Measurements from ENCODE around the gene RBMS3. TPM values are rescaled to one million over a fixed set of nuclear protein-coding genes. Genes with fewer than 3 reads are reported as not detected.

The RBMS3 gene
- total and polyA plus RNA-seq, 5 donors from 2014 or later = 5.2 to 18.8 (median 8.5) TPM

DNA sequence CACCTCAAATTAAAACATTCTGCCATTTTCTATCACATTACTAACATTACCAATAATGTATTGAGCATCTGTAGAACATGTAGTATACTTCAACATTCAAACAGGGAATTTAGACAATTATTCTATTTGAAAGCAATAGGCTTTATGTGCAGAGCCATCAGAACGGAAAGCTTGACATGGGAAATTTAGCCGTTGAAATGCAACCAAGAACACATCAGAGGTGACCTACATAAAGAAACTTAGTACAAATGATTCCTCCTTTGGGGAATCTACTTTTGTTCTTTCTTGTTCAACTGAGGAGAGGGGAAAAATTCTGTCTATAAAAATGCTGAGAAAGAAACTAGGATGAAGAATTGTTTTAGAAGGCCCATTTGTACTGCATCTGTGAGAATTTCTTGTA lies 38.6 kb upstream of the RBMS3 start:
- Mint-ChIP-seq H3K9me3 (peaks cover 0 to 2% (median 0%) of the 10 kb centered on the region in 7 donors), H3K27me3 (no peaks in the 10 kb centered on the region), H3K4me3 (no peak overlapping the region), H3K4me1 (no peaks in the 10 kb centered on the region), H3K27ac (no peak overlapping the region), H3K36me3 (no peaks in the 10 kb centered on the region)
- H3K4me1 ChIP-seq (ENCODE audit: control insufficient read depth, insufficient read depth, low read length, poor library complexity, severe bottlenecking) = no peaks in the 10 kb centered on the region
- no peak for DNase-seq
- no peaks in the 10 kb centered on the region for H3K9me3 ChIP-seq (ENCODE audit: control insufficient read depth in 2 of 2, low read length in 2 of 2)
- ATAC-seq (ENCODE audit: low read depth in 2 of 2) = no peak
- no peaks in the 10 kb centered on the region for H3K27me3 ChIP-seq (ENCODE audit: control insufficient read depth, insufficient read depth, low read length)
- H3K4me3 ChIP-seq (ENCODE audit: low read depth, low read length) = no peak overlapping the region
- H3K27ac ChIP-seq (ENCODE audit: insufficient read depth, low read length, poor library complexity, severe bottlenecking) = no peak overlapping the region
- H3K36me3 ChIP-seq (ENCODE audit: control insufficient read depth, insufficient read depth, low read length) = no peaks in the 10 kb centered on the region

DNA sequence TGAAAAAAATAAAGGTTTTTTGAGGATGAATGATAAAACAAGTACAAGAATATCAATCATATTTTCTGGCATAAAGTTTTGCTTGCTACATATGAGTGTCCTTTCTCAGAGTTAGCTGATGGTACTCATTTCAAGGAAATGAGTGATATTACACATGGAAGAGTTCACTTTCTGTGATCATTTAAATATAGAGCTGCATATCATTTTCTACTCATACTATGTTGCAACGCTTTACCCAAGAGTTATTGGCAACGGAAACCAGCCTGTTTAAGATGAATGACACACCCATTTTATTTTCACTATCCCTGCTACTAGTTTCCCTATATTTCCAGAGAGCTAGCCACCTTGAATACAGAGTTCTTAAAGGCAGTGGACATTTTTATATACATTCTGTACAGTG lies 35.4 kb upstream of the RBMS3 start:
- H3K9me3 ChIP-seq (ENCODE audit: control insufficient read depth in 2 of 2, low read length in 2 of 2) = no peaks in the 10 kb centered on the region
- H3K9me3 Mint-ChIP-seq = peaks cover 0 to 4% (median 0%) of the 10 kb centered on the region in 7 donors
- DNase-seq = no peak
- no peak overlapping the region for H3K27ac Mint-ChIP-seq
- H3K36me3 ChIP-seq (ENCODE audit: control insufficient read depth, insufficient read depth, low read length) = no peaks in the 10 kb centered on the region
- no peak overlapping the region for H3K4me3 ChIP-seq (ENCODE audit: low read depth, low read length)
- no peaks in the 10 kb centered on the region for H3K27me3 ChIP-seq (ENCODE audit: control insufficient read depth, insufficient read depth, low read length)
- H3K36me3 Mint-ChIP-seq = no peaks in the 10 kb centered on the region
- no peaks in the 10 kb centered on the region for H3K4me1 Mint-ChIP-seq
- no peak overlapping the region for H3K4me3 Mint-ChIP-seq
- H3K27ac ChIP-seq (ENCODE audit: insufficient read depth, low read length, poor library complexity, severe bottlenecking) = no peak overlapping the region
- no peaks in the 10 kb centered on the region for H3K27me3 Mint-ChIP-seq
- no peak for ATAC-seq (ENCODE audit: low read depth in 2 of 2)
- H3K4me1 ChIP-seq (ENCODE audit: control insufficient read depth, insufficient read depth, low read length, poor library complexity, severe bottlenecking) = no peaks in the 10 kb centered on the region

DNA sequence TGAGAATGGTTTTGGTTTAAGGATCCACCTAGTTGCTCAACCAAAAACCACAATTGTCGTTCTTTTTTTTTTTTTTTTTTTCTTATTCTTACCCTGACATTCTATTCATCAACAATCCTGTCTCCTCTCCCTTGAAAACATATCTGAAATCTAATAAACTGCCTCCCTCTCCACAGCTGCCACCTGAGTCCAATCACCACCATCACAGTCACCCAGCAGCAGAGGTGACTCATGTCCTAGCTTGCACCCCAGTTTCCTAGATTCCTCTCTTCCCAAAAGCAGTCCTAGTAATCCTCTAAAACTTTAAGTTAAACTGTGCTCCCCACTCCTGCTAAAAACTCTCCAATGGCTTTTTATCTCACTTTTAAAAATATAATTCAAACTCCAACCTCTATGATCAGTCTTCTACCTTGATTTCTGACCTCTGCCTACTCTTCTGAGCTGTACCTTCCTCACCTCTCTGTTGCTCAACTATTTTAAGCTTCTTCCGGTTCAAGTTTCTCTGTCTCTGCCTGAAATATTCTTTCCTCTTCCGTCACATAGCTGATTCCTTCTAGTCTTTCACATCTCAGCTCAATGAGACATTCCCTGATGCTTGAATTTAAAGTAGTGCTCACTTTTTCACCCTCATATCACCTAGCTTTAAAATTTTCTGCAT lies 33.7 kb upstream of the RBMS3 start:
- H3K36me3 ChIP-seq (ENCODE audit: control insufficient read depth, insufficient read depth, low read length) = no peaks in the 10 kb centered on the region
- no peak overlapping the region for H3K27ac ChIP-seq (ENCODE audit: insufficient read depth, low read length, poor library complexity, severe bottlenecking)
- ATAC-seq (ENCODE audit: low read depth in 2 of 2) (no peak), DNase-seq (no peak)
- no peaks in the 10 kb centered on the region for H3K4me1 Mint-ChIP-seq
- peaks cover 0 to 4% (median 0%) of the 10 kb centered on the region in 7 donors for H3K9me3 Mint-ChIP-seq
- no peaks in the 10 kb centered on the region for H3K4me1 ChIP-seq (ENCODE audit: control insufficient read depth, insufficient read depth, low read length, poor library complexity, severe bottlenecking)
- no peaks in the 10 kb centered on the region for H3K36me3 Mint-ChIP-seq
- no peak overlapping the region for H3K4me3 ChIP-seq (ENCODE audit: low read depth, low read length)
- H3K27me3 ChIP-seq (ENCODE audit: control insufficient read depth, insufficient read depth, low read length) = no peaks in the 10 kb centered on the region
- no peaks in the 10 kb centered on the region for H3K27me3 Mint-ChIP-seq
- no peaks in the 10 kb centered on the region for H3K9me3 ChIP-seq (ENCODE audit: control insufficient read depth in 2 of 2, low read length in 2 of 2)
- H3K4me3 Mint-ChIP-seq = no peak overlapping the region
- H3K27ac Mint-ChIP-seq = peak overlapping the region in 1 of 3 donors; percentile 32

DNA sequence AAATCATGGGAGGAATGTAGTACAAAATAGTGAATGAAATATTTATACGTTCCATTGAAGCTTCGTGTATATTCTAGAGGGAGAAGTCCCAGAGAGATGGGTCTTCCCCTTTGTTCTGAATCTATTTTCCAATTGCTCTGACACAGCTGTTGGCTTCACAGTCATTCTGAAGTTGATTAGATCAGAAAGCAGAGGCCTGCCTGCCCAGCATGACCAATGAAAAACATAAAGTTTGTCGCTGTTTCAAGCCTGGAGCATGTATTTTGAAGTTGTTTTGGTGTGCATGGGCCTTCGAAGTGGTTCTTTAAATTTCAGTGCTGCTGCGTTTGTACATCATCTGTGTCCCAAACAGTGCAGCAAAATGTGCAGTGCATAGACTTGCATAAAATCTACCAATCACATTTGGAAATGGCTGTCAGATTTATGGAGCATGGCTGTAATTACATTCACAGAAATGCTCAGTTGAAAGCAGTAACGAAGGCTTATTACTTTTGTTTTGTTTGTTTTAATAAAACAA lies 31.0 kb upstream of the RBMS3 start:
- Mint-ChIP-seq H3K4me1 (no peaks in the 10 kb centered on the region), H3K27me3 (no peaks in the 10 kb centered on the region), H3K27ac (no peak overlapping the region), H3K9me3 (peaks cover 0 to 4% (median 0%) of the 10 kb centered on the region in 7 donors), H3K4me3 (no peak overlapping the region), H3K36me3 (no peaks in the 10 kb centered on the region)
- H3K36me3 ChIP-seq (ENCODE audit: control insufficient read depth, insufficient read depth, low read length) = no peaks in the 10 kb centered on the region
- ATAC-seq (ENCODE audit: low read depth in 2 of 2) = no peak
- H3K27ac ChIP-seq (ENCODE audit: insufficient read depth, low read length, poor library complexity, severe bottlenecking) = no peak overlapping the region
- H3K9me3 ChIP-seq (ENCODE audit: control insufficient read depth in 2 of 2, low read length in 2 of 2) = no peaks in the 10 kb centered on the region
- DNase-seq = no peak
- H3K4me3 ChIP-seq (ENCODE audit: low read depth, low read length) = no peak overlapping the region
- no peaks in the 10 kb centered on the region for H3K4me1 ChIP-seq (ENCODE audit: control insufficient read depth, insufficient read depth, low read length, poor library complexity, severe bottlenecking)
- H3K27me3 ChIP-seq (ENCODE audit: control insufficient read depth, insufficient read depth, low read length) = no peaks in the 10 kb centered on the region

DNA sequence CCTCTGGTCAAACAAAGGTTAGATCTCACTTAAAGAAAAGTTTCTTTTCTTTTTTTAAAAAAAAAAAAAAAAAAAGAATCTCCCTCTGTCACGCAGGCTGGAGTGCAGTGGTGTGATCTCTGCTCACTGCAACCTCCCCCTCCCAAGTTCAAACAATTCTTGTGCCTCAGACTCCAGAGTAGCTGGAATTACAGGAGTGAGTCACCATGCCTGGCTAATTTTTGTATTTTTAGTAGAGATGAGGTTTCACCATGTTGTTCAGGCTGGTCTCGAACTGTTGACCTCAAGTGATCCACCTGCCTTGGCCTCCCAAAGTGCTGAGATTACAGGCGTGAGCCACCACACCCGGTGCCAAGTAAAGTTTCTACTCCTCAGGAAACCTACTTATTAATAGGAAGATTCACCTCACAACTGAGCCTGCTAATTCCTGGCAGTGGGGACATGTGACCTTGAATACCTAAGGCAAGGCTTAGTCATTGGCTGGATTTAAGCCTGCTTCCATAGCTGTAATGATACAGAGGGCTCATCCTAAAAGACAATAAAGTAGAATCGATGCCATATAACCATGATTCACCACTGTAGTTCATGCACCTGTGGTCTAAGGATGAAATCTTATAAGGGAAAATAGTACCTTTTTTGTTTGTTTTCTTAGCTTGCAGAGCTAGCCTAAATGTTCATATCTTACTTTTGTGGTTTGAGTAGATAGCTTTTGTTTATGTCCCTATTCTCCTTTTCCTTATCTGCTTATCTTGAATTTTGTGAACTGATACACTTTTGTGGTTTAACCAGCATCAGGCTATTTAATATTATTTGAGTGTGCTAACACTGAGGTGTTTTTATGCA lies 24.8 kb upstream of the RBMS3 start:
- ATAC-seq (ENCODE audit: low read depth in 2 of 2) (no peak), DNase-seq (no peak)
- H3K27me3 ChIP-seq (ENCODE audit: control insufficient read depth, insufficient read depth, low read length) = no peaks in the 10 kb centered on the region
- H3K36me3 ChIP-seq (ENCODE audit: control insufficient read depth, insufficient read depth, low read length) = no peaks in the 10 kb centered on the region
- no peak overlapping the region for H3K27ac ChIP-seq (ENCODE audit: insufficient read depth, low read length, poor library complexity, severe bottlenecking)
- H3K9me3 ChIP-seq (ENCODE audit: control insufficient read depth in 2 of 2, low read length in 2 of 2) = no peaks in the 10 kb centered on the region
- Mint-ChIP-seq H3K4me3 (no peak overlapping the region), H3K9me3 (peaks cover 0 to 2% (median 0%) of the 10 kb centered on the region in 7 donors), H3K36me3 (no peaks in the 10 kb centered on the region), H3K27ac (no peak overlapping the region), H3K4me1 (peaks cover 0 to 10% (median 3%) of the 10 kb centered on the region in 4 donors), H3K27me3 (no peaks in the 10 kb centered on the region)
- no peaks in the 10 kb centered on the region for H3K4me1 ChIP-seq (ENCODE audit: control insufficient read depth, insufficient read depth, low read length, poor library complexity, severe bottlenecking)
- H3K4me3 ChIP-seq (ENCODE audit: low read depth, low read length) = no peak overlapping the region

DNA sequence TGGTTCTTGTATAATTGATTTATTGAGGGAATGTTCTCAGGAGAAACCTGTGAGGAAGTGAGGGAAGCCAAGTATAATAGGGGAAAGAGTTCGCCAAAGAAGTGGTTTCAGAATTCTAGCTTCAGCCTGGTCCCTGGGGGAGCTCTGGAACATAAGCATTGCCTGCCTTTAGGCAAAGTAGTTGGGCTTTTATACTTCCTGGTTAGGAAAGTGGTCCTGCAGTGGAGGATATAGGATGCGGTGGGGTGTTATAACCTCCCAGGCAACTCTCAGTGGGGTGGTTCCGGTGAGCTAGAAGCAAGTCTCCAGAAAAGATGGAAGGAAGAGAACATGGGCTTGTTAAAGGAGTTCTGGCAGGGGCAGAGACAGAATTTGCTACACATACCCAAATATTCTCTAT lies 22.7 kb upstream of the RBMS3 start:
- H3K9me3 ChIP-seq (ENCODE audit: control insufficient read depth in 2 of 2, low read length in 2 of 2) = no peaks in the 10 kb centered on the region
- Mint-ChIP-seq H3K4me3 (no peak overlapping the region), H3K27ac (no peak overlapping the region), H3K27me3 (no peaks in the 10 kb centered on the region), H3K9me3 (peaks cover 0 to 2% (median 0%) of the 10 kb centered on the region in 7 donors), H3K36me3 (no peaks in the 10 kb centered on the region), H3K4me1 (peaks cover 0 to 10% (median 3%) of the 10 kb centered on the region in 4 donors)
- no peak for DNase-seq
- ATAC-seq (ENCODE audit: low read depth in 2 of 2) = no peak
- H3K4me1 ChIP-seq (ENCODE audit: control insufficient read depth, insufficient read depth, low read length, poor library complexity, severe bottlenecking) = no peaks in the 10 kb centered on the region
- H3K27ac ChIP-seq (ENCODE audit: insufficient read depth, low read length, poor library complexity, severe bottlenecking) = no peak overlapping the region
- no peaks in the 10 kb centered on the region for H3K27me3 ChIP-seq (ENCODE audit: control insufficient read depth, insufficient read depth, low read length)
- no peaks in the 10 kb centered on the region for H3K36me3 ChIP-seq (ENCODE audit: control insufficient read depth, insufficient read depth, low read length)
- H3K4me3 ChIP-seq (ENCODE audit: low read depth, low read length) = no peak overlapping the region

DNA sequence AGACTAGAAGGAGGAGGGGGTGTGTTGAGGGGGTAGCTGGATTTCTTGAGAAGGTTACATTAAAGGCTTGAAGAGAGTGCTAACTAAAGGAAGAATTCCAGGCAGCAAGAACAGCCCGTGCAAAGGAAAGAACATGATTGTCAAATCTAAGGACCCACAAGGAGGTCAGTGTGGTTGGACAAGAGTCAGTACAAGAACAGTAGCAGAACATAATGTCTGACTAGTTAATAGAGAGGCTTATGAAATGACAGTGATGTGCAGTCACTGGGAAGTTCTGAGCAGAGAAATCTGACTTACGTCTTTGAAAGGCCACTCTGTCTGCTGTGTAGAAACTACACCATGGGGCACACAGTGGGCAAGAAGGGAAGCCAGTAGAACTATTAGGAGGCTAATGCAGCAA lies 19.8 kb upstream of the RBMS3 start:
- Histone ChIP-seq H3K9me3 (ENCODE audit: control insufficient read depth in 2 of 2, low read length in 2 of 2) (no peaks in the 10 kb centered on the region), H3K27me3 (ENCODE audit: control insufficient read depth, insufficient read depth, low read length) (no peaks in the 10 kb centered on the region), H3K4me1 (ENCODE audit: control insufficient read depth, insufficient read depth, low read length, poor library complexity, severe bottlenecking) (no peaks in the 10 kb centered on the region), H3K27ac (ENCODE audit: insufficient read depth, low read length, poor library complexity, severe bottlenecking) (no peak overlapping the region), H3K36me3 (ENCODE audit: control insufficient read depth, insufficient read depth, low read length) (no peaks in the 10 kb centered on the region), H3K4me3 (ENCODE audit: low read depth, low read length) (no peak overlapping the region)
- ATAC-seq (ENCODE audit: low read depth in 2 of 2) (no peak), DNase-seq (no peak)
- peaks cover 0 to 7% (median 3%) of the 10 kb centered on the region in 4 donors for H3K4me1 Mint-ChIP-seq
- H3K4me3 Mint-ChIP-seq = no peak overlapping the region
- peak overlapping the region in 1 of 3 donors; percentile 1 for H3K27ac Mint-ChIP-seq
- H3K27me3 Mint-ChIP-seq = no peaks in the 10 kb centered on the region
- H3K9me3 Mint-ChIP-seq = peaks cover 0 to 3% (median 0%) of the 10 kb centered on the region in 7 donors
- no peaks in the 10 kb centered on the region for H3K36me3 Mint-ChIP-seq

Data from CD4-positive, CD25-positive, alpha-beta regulatory T cell (primary cell).